HG02642 (cell line): Measurements from ENCODE around the gene CHIA.

ENCODE experiments used
- ATAC-seq: cut with Tn5 transposase; IDR thresholded peaks from one replicate; pipeline ENCODE4 v1.9.1; 2021; ENCODE audit warnings: mild to moderate bottlenecking; ENCODE audit not compliant: unreplicated experiment, poor library complexity

CHIA gene

GRCh38 chr1:111290630-111291029 lies at the start of gene CHIA:
TSS of gene CHIA (plus strand) at chr1:111290851. CDS start at chr1:111310468, 19,617 bp downstream.
- no peak for ATAC-seq

GRCh38 chr1:111241797-111242196 lies 48.9 kb upstream of the CHIA start:
- no peak for ATAC-seq

DNA sequence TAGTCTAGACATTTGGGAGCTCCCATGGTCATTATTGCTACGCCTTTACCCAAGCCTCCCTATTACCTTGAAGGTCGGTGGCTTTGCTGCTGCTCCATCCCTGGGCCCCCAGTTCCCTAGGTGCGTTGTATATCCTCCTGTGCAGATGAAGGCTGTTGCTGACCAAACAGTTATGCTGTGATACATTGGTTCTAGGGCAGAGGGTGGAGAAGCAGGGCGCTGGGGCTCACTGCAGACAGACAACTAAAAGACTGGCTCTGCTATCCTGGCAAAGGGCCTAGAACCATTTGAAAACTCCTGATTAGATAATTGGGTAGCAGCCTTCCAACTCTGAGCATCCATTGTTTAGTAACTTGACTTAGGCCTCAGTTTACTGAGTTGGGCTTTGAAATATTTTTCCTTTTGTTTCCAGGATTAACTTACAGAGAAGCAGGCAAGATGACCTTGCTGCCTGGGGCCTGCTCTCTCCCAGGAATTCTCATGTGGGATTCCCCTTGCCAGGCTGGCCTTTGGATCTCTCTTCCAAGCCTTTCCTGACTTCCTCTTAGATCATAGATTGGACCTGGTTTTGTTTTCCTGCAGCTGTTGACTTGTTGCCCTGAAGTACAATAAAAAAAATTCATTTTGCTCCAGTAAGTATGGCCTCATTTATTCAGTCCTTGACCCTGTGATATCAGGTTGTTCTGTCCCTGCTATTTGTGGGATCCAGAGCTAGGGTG lies 47.7 kb upstream of the CHIA start:
- no peak for ATAC-seq

GRCh38 chr1:111247125-111247838 lies 43.4 kb upstream of the CHIA start:
- no peak for ATAC-seq

DNA sequence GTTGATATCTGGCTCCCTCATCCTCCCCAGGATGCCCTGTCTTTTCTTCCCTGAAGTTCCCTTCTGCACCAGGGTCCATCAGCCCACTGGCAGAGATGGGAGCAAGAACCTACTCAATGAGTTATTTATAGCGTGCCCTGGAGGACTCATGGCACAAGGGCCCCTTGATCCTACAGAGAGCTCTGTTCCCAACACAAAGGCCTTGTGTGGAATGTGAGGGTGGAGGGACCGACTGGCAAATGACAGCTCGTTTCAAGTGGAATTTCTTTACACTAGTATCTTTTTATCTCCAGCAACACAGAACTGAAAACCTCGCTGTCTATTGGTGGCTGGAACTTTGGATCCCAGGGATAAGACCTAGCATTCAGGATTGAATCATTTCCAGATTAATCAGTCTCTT lies 40.7 kb upstream of the CHIA start:
- no peak for ATAC-seq

DNA sequence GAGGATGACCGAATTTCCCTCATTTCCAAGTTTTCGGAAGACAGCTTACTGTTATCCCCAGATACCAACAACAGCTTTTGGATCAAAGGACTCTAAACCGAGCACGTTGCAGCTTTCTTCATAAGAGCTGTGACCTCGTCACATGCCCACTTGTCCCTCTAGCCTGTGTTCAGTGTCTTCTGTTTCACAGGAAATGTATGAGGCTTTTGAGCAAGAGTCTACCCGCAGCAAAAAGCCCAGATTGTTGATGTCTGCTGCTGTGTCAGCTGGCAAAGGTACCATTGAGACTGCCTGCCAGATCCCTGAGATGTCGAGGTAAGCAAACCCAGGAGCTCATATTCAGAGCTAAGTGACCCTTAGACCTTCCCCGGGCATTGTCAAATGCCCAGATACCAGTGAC lies 39.1 kb upstream of the CHIA start:
- no peak for ATAC-seq

DNA sequence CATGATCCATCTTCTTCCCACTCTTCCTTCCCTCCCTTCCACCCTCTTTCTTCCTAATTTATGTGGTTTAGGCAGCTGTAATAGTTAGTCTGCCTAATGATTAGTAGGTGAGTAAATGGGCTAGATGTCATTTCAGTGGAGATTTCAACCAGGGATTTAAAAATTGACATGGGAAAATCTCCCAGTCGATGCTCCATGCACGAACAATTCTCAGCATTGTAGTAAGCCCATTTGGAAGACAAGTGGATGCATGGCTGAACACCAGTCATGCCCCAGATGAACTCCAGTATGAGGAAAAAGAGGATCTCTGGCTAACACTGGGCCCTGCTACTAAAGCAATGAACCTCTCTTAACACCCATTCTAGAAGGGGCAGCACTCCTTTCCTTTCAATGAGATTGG lies 37.9 kb upstream of the CHIA start:
- ATAC-seq = no peak

- no peak for ATAC-seq
Observed at GRCh38 chr1:111253876-111254275, 36.8 kb upstream of the CHIA start.

GRCh38 chr1:111256988-111257658 lies 33.5 kb upstream of the CHIA start:
- no peak for ATAC-seq

DNA sequence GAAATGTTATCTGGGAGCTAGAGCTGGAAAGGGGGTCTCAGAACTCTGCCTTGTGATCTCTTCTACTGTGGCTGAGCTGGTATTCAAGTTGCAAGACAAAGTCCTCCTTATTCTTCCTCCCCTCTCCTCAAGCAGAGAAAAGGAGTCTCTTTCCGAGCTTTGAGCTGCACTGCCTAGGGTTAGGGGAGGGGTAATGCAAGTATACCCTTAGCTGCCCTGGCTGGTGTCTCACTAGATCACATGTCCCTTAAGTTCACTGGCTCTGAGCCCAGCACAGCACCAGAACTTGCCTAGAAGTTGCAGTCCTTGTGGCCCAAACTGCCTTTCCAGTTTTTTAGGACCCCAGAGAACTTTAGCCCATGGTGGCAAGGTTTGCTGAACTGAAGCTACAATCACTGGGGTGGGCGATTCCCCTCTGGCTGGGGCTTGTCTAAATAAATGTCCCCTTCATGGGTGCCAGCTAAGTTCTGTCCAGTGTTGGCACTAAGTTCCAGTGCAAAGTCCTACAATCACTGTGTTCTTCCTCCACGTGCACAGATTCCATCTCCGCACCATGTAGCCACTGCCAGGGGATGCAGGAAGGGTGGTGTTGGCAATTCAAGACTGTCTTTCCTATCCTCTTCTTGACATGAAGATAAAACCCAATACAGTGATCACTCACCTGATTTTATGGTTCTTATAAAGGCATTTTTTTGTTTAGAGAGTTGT lies 22.7 kb upstream of the CHIA start:
- ATAC-seq = no peak

GRCh38 chr1:111269825-111270406 lies 20.7 kb upstream of the CHIA start:
- ATAC-seq = no peak

- no peak for ATAC-seq
Observed at GRCh38 chr1:111270771-111271463, 19.7 kb upstream of the CHIA start.

GRCh38 chr1:111271464-111271801 lies 19.2 kb upstream of the CHIA start:
- ATAC-seq = no peak

DNA sequence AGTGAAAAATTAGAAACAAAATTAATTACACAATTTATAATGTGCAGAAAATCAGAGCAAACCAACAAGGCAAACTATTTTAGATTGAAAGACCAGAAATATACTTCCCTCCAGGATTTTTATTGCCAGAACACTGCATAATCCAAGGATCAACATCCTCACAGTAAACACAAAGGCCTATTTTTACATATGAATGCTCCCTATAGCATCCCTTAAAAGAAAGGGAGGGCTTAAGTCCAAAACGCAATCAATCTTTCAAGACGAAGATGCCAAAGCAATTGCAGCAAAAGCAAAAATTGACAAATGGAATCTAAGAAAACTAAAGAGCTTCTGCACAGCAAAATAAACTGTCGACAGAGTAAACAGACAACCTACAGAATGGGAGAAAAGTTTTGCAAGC lies 18.6 kb upstream of the CHIA start:
- ATAC-seq = no peak

DNA sequence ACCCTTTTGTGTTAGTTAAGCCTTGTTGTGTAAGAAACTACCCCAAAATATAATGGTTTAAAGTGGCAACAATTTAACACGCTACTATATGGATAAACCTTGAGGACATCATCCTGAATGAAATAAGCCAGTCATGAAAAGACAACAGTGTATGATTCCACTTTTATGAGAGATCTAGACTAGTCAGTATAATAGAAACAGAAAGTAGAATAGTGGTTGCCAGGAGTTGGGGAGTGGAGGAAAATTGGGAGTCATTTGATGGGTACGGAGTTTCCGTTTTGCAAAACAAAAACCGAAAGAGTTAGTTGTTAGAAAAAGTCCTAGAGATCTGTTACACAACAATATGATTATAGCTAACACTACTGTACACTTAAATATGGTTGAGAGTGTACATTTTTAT lies 16.0 kb upstream of the CHIA start:
- ATAC-seq = no peak

DNA sequence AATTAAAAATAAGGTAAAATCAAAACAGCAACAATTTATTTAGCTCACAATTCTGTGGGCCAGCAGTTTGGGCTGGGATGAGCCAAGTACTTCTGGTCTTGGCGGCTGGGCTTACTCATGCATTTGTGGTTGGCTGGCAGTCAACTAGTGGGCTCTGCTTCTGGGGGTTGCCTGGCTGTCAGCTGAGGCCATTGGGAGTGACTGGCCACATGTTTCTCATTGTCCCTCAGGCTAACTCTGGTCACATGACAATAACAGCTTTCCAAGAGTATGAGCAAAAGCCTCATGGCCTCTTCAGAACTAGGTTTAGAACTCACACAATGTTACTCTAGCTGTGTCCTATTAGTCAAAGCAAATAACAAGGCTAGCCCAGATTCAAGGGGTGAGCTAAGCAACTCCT lies 15.6 kb upstream of the CHIA start:
- ATAC-seq = no peak

DNA sequence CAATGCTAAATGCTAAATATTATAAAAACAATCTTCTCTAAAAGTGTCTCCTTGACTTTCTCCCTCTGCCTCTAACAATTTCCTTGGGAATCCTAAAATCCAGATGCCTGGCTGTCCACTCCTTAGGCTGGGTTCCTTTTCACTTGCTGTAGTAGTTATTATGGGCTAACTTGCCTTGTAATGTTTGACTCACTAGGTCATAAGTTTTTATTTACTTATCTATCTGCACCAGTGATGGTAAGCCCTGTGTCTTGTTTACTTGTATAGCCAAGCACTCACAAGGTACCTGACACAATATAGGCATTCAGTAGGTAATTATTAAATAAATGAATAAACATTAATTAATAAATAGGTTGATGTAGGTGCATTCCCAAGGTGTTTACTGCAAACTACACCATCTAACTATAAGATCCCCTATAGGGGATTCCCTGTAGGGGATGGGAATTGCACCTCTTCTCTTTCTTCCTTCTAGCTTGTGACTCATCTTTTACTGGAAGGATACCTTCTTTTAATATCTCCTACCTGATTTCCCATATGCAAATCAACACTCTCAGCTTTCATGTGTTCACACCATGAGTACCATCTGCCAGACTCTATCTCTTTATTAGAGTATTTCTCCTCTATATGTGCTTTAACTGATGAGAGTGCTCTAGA lies 14.7 kb upstream of the CHIA start:
- no peak for ATAC-seq

DNA sequence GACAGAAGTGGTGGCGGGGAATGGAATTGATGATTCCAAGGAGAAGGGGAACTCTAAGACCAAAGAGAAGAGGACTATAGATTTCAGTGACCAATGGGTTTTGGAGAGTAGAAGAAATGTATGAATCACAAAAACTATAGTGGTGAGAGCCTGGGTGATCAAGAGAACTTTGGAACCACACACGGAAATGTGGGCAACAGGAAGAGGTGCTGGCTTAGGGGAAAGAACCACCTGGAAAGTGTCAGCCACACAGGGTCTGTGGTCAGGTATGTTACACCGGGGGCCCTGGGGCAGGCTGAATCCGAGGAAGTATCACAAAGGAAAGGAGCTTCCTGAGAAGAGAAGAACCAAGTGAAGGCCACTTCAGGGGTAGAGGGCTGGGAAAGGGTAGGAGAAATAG lies 11.5 kb upstream of the CHIA start:
- no peak for ATAC-seq

GRCh38 chr1:111280267-111280666 lies 10.4 kb upstream of the CHIA start:
- ATAC-seq = no peak

GRCh38 chr1:111281411-111281810 lies 9.2 kb upstream of the CHIA start:
- no peak for ATAC-seq
